HG02763 (cell line): Measurements from ENCODE around the gene KCTD14.

Experiments used
- ATAC-seq: cut with Tn5 transposase; IDR thresholded peaks from one replicate; pipeline ENCODE4 v1.9.1; 2021; ENCODE audit warnings: mild to moderate bottlenecking, moderate library complexity; ENCODE audit not compliant: unreplicated experiment

KCTD14 gene

GRCh38 chr11:77967121-77967520 lies 56.0 kb downstream of the KCTD14 start:
- no peak for ATAC-seq

GRCh38 chr11:77966338-77966737 lies 56.7 kb downstream of the KCTD14 start:
- ATAC-seq, result no peak
